GM21825 (cell line): Measurements from ENCODE around the gene IFITM1.
"Not testable (repeated sequence)": the region's sequence is repeated elsewhere in the genome, so short reads cannot be mapped to it uniquely, and the experiment has no call there.

Experiments used
- ATAC-seq: cut with Tn5 transposase; IDR thresholded peaks from one replicate; pipeline ENCODE4 v1.9.1; 2021; ENCODE audit warnings: mild to moderate bottlenecking, moderate library complexity; ENCODE audit not compliant: unreplicated experiment

The IFITM1 gene

DNA sequence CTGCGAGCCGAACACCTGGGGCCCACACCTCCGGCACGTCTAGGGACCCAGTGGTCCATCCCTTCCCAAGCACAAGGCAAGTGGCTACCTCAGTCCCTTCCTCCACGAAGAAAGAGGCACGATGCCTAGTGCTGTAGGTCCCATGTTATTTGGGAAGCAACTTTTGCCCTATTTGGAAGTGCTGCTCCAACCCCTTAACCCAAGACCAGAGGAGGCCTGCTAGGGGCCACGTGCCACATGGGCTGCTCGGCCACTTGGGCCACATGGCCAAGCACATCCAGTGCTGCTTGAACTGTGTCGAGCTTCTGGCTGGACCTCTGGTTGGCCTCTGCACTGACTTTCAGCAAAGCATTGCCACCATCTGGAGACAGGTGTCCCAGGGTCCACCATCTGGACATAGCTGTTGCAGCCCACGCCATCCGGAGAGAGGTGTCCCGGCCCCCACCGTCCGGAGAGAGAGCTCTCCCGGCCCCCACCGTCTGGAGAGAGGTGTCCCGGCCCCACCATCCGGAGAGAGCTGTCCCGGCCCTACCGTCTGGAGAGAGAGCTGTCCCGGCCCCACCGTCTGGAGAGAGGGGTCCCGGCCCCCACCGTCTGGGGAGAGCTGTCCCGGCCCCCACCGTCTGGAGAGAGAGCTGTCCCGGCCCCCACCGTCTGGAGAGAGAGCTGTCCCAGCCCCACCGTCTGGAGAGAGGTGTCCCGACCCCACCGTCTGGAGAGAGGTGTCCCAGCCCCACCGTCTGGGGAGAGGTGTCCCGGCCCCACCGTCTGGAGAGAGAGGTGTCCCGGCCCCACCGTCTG is 49.0 kb downstream of the IFITM1 start:
- no peak for ATAC-seq

GRCh38 chr11:363443-363805 is 49.6 kb downstream of the IFITM1 start:
- ATAC-seq: not testable (repeated sequence)

GRCh38 chr11:363948-364761 is 50.3 kb downstream of the IFITM1 start:
- ATAC-seq: no peak
